HCT116 (cell line): Measurements from ENCODE around the gene ASAP2.

Experiments used
- ATF3 ChIP-seq: IDR thresholded peaks from 2 replicates; pipeline ENCODE4 v1.6.1; 2012
- CTCF ChIP-seq, 3 experiments: fragments of 200-600 bp in 1 of 3; sonication (generic) in 1 of 3; IDR thresholded peaks in 2 of 3; conservative IDR thresholded peaks in 1 of 3; 2 replicates each; pipeline ENCODE4 v1.5.1; 2012 to 2017; ENCODE audit warnings: low read depth in 2 of 3, low read length in 2 of 3, antibody characterized with exemption in 1 of 3, borderline replicate concordance in 1 of 3, control low read depth in 1 of 3, mild to moderate bottlenecking in 1 of 3, mixed read lengths in 1 of 3, mixed run types in 1 of 3, moderate library complexity in 1 of 3; ENCODE audit not compliant: insufficient read depth in 1 of 3
- EGR1 ChIP-seq: IDR thresholded peaks from 2 replicates; pipeline ENCODE4 v1.6.1; 2012; ENCODE audit warnings: low read depth
- EZH2 ChIP-seq: fragments of 200-600 bp; sonication (generic); IDR thresholded peaks from 2 replicates; pipeline ENCODE4 v1.6.1; 2017; ENCODE audit warnings: antibody characterized with exemption, mixed run types
- EZH2phosphoT487 ChIP-seq: fragments of 200-600 bp; IDR thresholded peaks from 2 replicates; pipeline ENCODE4 v1.6.1; 2018; ENCODE audit warnings: antibody characterized with exemption, borderline replicate concordance
- FOSL1 ChIP-seq: IDR thresholded peaks from 2 replicates; pipeline ENCODE4 v1.6.1; 2012; ENCODE audit warnings: low read depth
- MAX ChIP-seq: IDR thresholded peaks from 2 replicates; pipeline ENCODE4 v1.6.1; 2012
- POLR2A ChIP-seq: IDR thresholded peaks from 2 replicates; pipeline ENCODE4 v1.7.0; 2011; ENCODE audit warnings: borderline replicate concordance; ENCODE audit not compliant: insufficient read depth, insufficient read length; ENCODE audit errors: extremely low read depth
- POLR2AphosphoS5 ChIP-seq: IDR thresholded peaks from 2 replicates; pipeline ENCODE4 v1.6.1; 2011; ENCODE audit warnings: mild to moderate bottlenecking, low read depth, low read length, moderate library complexity
- RAD21 ChIP-seq: IDR thresholded peaks from 2 replicates; pipeline ENCODE4 v1.6.1; 2012; ENCODE audit warnings: low read depth, mild to moderate bottlenecking
- REST ChIP-seq: IDR thresholded peaks from 2 replicates; pipeline ENCODE4 v1.6.1; 2012; ENCODE audit warnings: low read depth
- SIN3A ChIP-seq: IDR thresholded peaks from 2 replicates; pipeline ENCODE4 v1.6.1; 2012; ENCODE audit warnings: low read depth
- SP1 ChIP-seq: IDR thresholded peaks from 2 replicates; pipeline ENCODE4 v1.6.1; 2012; ENCODE audit warnings: low read depth
- SRF ChIP-seq: IDR thresholded peaks from 2 replicates; pipeline ENCODE4 v1.6.1; 2012; ENCODE audit warnings: low read depth

- TF ChIP-seq POLR2A: no peak
- TF ChIP-seq EGR1: no peak
- no peak for TF ChIP-seq CTCF (IDR thresholded peaks at IDR 0.05 in 2 of 3, conservative IDR thresholded peaks at IDR 0.05 in 1 of 3; ENCODE audit: borderline replicate concordance in 1 of 3, insufficient read depth in 1 of 3, low read depth in 2 of 3, low read length in 2 of 3)
- TF ChIP-seq SP1: no peak
- no peak for TF ChIP-seq EZH2phosphoT487
- TF ChIP-seq EZH2: no peak
- TF ChIP-seq POLR2AphosphoS5: no peak
- TF ChIP-seq REST: no peak
- no peak for TF ChIP-seq FOSL1
- no peak for TF ChIP-seq SIN3A
- no peak for TF ChIP-seq RAD21
- TF ChIP-seq SRF: no peak
- no peak for TF ChIP-seq MAX
- TF ChIP-seq ATF3: no peak
These were observed 29.4 kb downstream of the ASAP2 start for GRCh38 chr2:9236045-9236344.
